GM23248 (cell line): ENCODE measurements around the gene PTOV1. TPM values are rescaled to one million over a fixed set of nuclear protein-coding genes. Genes with fewer than 3 reads are reported as not detected.

ENCODE experiments used
- DNase-seq: peaks from one replicate; pipeline ENCODE4 v3.0.0-alpha.2; 2015
- H2AFZ ChIP-seq: fragments of 200-600 bp; sonication (generic); 2 replicates; pipeline ENCODE4 v1.6.1; 2016; ENCODE audit warnings: antibody characterized with exemption
- H3F3A ChIP-seq: fragments of 200-600 bp; sonication (generic); 2 replicates; pipeline ENCODE4 v1.6.1; 2016; ENCODE audit warnings: mild to moderate bottlenecking, antibody characterized with exemption, mixed run types; ENCODE audit not compliant: insufficient read depth
- H3K27ac ChIP-seq: fragments of 200-600 bp; sonication (generic); 2 replicates; pipeline ENCODE4 v1.5.1; 2016; ENCODE audit warnings: mild to moderate bottlenecking
- H3K27me3 ChIP-seq: fragments of 200-600 bp; sonication (generic); replicated peaks from 2 replicates; pipeline ENCODE4 v1.6.1; 2016; ENCODE audit warnings: mild to moderate bottlenecking; ENCODE audit not compliant: insufficient read depth
- H3K36me3 ChIP-seq: fragments of 200-600 bp; sonication (generic); 2 replicates; pipeline ENCODE4 v1.6.1; 2016; ENCODE audit warnings: low read depth, mild to moderate bottlenecking
- H3K4me1 ChIP-seq: fragments of 200-600 bp; sonication (generic); 2 replicates; pipeline ENCODE4 v1.6.1; 2016; ENCODE audit warnings: mild to moderate bottlenecking; ENCODE audit not compliant: insufficient read depth
- H3K4me2 ChIP-seq: fragments of 200-600 bp; sonication (generic); one replicate; pipeline ENCODE4 v1.6.1; 2016; ENCODE audit warnings: mild to moderate bottlenecking; ENCODE audit not compliant: unreplicated experiment
- H3K4me3 ChIP-seq: fragments of 200-600 bp; sonication (generic); 2 replicates; pipeline ENCODE4 v1.5.1; 2016; ENCODE audit warnings: mild to moderate bottlenecking
- H3K79me2 ChIP-seq: fragments of 200-600 bp; sonication (generic); 2 replicates; pipeline ENCODE4 v1.6.1; 2016; ENCODE audit warnings: mild to moderate bottlenecking; ENCODE audit not compliant: insufficient read depth
- H3K9ac ChIP-seq: fragments of 200-600 bp; sonication (generic); 2 replicates; pipeline ENCODE4 v1.6.1; 2016; ENCODE audit warnings: mild to moderate bottlenecking
- H3K9me2 ChIP-seq: fragments of 200-600 bp; sonication (generic); 2 replicates; pipeline ENCODE4 v1.6.1; 2016; ENCODE audit warnings: mixed run types, mild to moderate bottlenecking, moderate library complexity; ENCODE audit not compliant: insufficient read depth
- H3K9me3 ChIP-seq: fragments of 200-600 bp; sonication (generic); one replicate; pipeline ENCODE4 v1.6.1; 2017; ENCODE audit warnings: low read depth
- H4K20me1 ChIP-seq: fragments of 200-600 bp; sonication (generic); 2 replicates; pipeline ENCODE4 v1.6.0; 2016; ENCODE audit not compliant: insufficient read depth
- EZH2 ChIP-seq: fragments of 200-600 bp; sonication (generic); IDR thresholded peaks from 2 replicates; pipeline ENCODE4 v1.6.1; 2018; ENCODE audit warnings: antibody characterized with exemption, mild to moderate bottlenecking; ENCODE audit not compliant: insufficient read depth, poor library complexity, severe bottlenecking
- EZH2phosphoT487 ChIP-seq: fragments of 200-600 bp; sonication (generic); IDR thresholded peaks from 2 replicates; pipeline ENCODE4 v1.6.1; 2018; ENCODE audit warnings: antibody characterized with exemption, moderate library complexity, mild to moderate bottlenecking, low read depth; ENCODE audit not compliant: insufficient read depth
- WGBS, 2 experiments: methylation state at CpG; one replicate each; pipeline ENCODE4 v1.1.6; 2015 to 2017; ENCODE audit warnings: low lambda C conversion rate in 2 of 2, low coverage in 1 of 2; ENCODE audit errors: missing lambda C conversion rate in 2 of 2; 5-methylcytosine and 5-hydroxymethylcytosine counted together
- in situ Hi-C: fragments of 300-500 bp; cut with MboI; formaldehyde crosslinking; loops from 2 replicates; pipeline ENCODE4 v1.15.0; 2020
- polyA plus RNA-seq: library from polyadenylated mRNA; unstranded; fragments of >200 nt; fragmentation: Nextera tagmentation; extraction: Ambion mirVana; gene quantifications from 2 replicates; pipeline ENCODE4 v1.2.1, GENCODE V29; 2016
- total RNA-seq: library from RNA; depleted of rRNA; stranded (reverse); fragments of >200 nt; shearing (Covaris generic); gene quantifications from 2 replicates; pipeline ENCODE4 v1.2.3, GENCODE V29; 2014

PTOV1 gene
- total and polyA plus RNA-seq, 2 experiments from 2014 or later: 88.0 to 88.9 TPM

DNA sequence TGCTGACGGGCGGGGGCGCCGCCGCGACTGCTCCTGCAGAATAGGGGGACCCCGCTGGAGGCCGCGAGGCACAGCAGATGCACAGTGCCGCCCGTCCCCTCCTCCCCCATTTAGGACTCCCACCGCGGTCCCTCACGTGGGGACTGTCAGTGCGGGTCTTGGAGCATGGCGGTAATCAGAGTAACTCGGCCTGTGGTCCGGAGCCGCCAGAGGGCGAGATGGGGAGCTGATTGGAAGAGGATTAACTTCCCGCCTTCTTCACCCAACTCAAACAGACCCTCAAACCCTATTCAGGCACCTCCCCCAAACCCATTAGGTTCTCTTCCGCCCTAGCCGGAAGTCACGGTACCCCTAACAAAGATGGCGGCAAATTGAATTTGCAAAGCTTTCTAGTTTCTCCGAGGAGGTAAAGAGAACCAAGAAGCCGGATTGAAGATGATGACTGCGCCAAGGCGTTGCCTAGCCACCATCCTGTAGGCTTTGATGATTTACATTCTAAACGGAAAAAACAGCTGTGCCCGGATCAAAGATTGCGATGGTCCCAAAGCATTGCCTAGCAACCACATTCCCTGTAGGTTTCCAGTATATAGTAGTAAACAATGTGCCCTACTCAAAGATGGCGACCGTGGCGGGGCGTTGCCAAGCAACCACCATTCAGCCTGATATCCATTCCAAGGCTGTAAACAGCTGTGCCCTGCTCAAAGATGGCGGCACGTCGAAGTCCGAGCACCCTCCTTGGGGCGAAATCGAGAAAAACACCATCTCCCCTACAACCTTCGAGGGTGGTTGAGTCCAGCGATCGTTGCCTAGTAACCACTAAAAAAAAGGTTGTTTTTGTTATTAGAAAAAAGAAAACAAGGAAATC, 37.7 kb upstream of the PTOV1 start, which contains the start of gene FUZ:
TSS of gene FUZ (minus strand) at position 296 of the 865 bp plus-strand sequence. CDS start at position 110, 186 bp downstream.
- TF ChIP-seq EZH2phosphoT487 (no peak), EZH2 (no peak)
- H3K27me3 ChIP-seq: no peaks in the 10 kb centered on the region
- H3K36me3 ChIP-seq: no peaks in the 10 kb centered on the region
- no peaks in the 10 kb centered on the region for H3K9me2 ChIP-seq
- WGBS, 2 experiments: 0 to 2% methylated on average over 45 of the region's 45 CpGs
- H3K79me2 ChIP-seq: peaks cover under 1% of the 10 kb centered on the region; the same call in 1 of the 2 replicates
- peaks cover 5% of the 10 kb centered on the region; the same call in 1 of the 2 replicates for H3F3A ChIP-seq
- H3K27ac ChIP-seq: peak within 1 kb of the TSS; percentile 83
- peak within 1 kb of the TSS; percentile 73 for H2AFZ ChIP-seq
- no peaks in the 10 kb centered on the region for H4K20me1 ChIP-seq
- H3K9ac ChIP-seq: peak within 1 kb of the TSS; percentile 84
- no peaks in the 10 kb centered on the region for H3K9me3 ChIP-seq
- peak within 1 kb of the TSS; percentile 84 for H3K4me2 ChIP-seq
- H3K4me1 ChIP-seq: peaks cover 14% of the 10 kb centered on the region
- peak within 1 kb of the TSS; percentile 76 for H3K4me3 ChIP-seq
- in situ Hi-C loops: no loop called here
- peak; percentile 99 for DNase-seq

DNA sequence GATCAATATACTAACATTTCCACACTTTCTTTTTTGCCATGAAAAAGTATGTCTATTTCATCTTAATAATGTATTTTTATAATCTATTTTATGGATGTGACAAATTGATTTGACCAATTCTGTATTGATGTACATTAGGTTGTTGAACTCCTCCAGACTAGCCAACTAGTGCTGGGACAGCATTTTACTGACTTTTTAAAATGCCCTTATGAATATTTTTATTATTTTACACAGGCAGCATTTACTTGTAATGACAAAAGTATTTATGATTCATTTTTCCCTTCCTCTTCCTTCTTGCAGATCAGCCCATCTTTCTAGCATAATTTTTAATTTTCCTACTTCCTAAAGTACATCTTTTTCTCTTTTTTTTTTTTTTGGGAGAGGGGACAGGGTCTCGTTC, 36.9 kb upstream of the PTOV1 start:
- H3K27me3 ChIP-seq: no peaks in the 10 kb centered on the region
- peaks cover 9% of the 10 kb centered on the region for H3K79me2 ChIP-seq
- H3K9me3 ChIP-seq: no peaks in the 10 kb centered on the region
- peaks cover 5% of the 10 kb centered on the region; the same call in 1 of the 2 replicates for H3F3A ChIP-seq
- peak overlapping the region; percentile 76 for H3K4me3 ChIP-seq
- no peak for TF ChIP-seq EZH2
- no peak for TF ChIP-seq EZH2phosphoT487
- WGBS, 2 experiments: 8 to 44% methylated on average over 1 of the region's 1 CpG
- no peaks in the 10 kb centered on the region for H4K20me1 ChIP-seq
- peak overlapping the region; percentile 83 for H3K27ac ChIP-seq
- no peaks in the 10 kb centered on the region for H3K9me2 ChIP-seq
- H3K4me1 ChIP-seq: peaks cover 14% of the 10 kb centered on the region
- H3K36me3 ChIP-seq: no peaks in the 10 kb centered on the region
- peak; percentile 55 for DNase-seq
- H3K9ac ChIP-seq: peak overlapping the region; percentile 84
- H3K4me2 ChIP-seq: peak overlapping the region; percentile 76
- in situ Hi-C loops: no loop called here
- peak overlapping the region; percentile 65 for H2AFZ ChIP-seq

DNA sequence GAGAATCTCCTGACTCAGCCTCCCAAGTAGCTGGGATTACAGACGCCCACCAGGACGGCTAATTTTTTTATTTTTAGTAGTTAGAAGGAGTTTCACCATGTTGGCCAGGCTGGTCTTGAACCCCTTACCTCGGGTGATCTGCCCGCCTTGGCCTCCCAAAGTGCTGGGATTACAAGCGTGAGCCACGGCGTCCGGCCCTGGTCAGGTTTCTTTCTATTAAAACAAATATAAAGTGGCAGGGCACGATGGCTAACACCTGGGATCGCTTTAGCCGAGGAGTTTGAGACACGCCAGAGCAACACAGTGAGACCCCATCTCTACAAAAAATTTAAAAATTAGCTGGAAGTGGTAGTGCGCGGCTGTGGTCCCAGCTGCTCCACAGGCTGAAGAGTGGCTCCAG, 34.4 kb upstream of the PTOV1 start:
- DNase-seq: no peak
- TF ChIP-seq EZH2: no peak
- TF ChIP-seq EZH2phosphoT487: no peak
- Histone ChIP-seq H3K27ac (peak overlapping the region; percentile 96), H4K20me1 (no peaks in the 10 kb centered on the region), H3K9me2 (no peaks in the 10 kb centered on the region), H3K36me3 (no peaks in the 10 kb centered on the region), H3K79me2 (peaks cover 34% of the 10 kb centered on the region), H2AFZ (peak overlapping the region; percentile 75), H3F3A (no peaks in the 10 kb centered on the region), H3K27me3 (no peaks in the 10 kb centered on the region), H3K4me1 (peaks cover 19% of the 10 kb centered on the region), H3K9ac (peak overlapping the region; percentile 95), H3K4me2 (peak overlapping the region; percentile 80), H3K9me3 (no peaks in the 10 kb centered on the region), H3K4me3 (peak overlapping the region; percentile 89)
- in situ Hi-C loops: no loop called here
- WGBS, 2 experiments: 67 to 72% methylated on average over 14 of the region's 14 CpGs

DNA sequence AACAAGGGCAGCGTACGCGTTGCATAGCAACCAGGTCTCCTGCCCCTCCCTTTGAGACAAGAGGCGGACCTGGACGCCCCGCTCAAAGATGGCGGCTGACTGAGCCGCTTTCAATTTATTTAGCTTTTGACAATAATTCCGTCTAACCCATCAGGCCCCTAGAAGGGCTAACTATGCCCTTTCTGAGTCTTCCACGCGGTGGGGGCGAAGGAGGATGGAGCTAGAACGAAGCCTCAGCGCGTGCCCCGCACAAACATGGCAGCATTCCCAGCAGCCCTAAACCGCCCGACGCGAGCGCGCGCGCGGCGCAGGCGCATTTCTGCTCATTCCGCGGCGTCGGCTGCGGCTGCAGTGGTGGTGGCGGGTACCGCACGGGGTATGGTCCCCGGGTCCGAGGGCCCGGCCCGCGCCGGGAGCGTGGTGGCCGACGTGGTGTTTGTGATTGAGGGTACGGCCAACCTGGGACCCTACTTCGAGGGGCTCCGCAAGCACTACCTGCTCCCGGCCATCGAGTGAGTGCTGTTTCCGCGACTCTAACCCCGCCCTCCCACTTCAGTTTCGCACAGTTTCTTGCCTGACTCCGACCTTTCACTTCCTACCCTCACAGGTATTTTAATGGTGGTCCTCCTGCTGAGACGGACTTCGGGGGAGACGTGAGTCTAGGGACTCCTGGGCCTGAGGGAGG, 32.9 kb upstream of the PTOV1 start, which contains the start of gene MED25:
TSS of gene MED25 (plus strand) at position 326 of the 685 bp plus-strand sequence. CDS start at position 379, 53 bp downstream.
- H2AFZ ChIP-seq: peak within 1 kb of the TSS; percentile 75
- peak within 1 kb of the TSS; percentile 95 for H3K9ac ChIP-seq
- H3K27me3 ChIP-seq: no peaks in the 10 kb centered on the region
- WGBS, 2 experiments: 1% methylated on average over 57 of the region's 57 CpGs
- no peak for TF ChIP-seq EZH2phosphoT487
- no peak for TF ChIP-seq EZH2
- in situ Hi-C loops: no loop called here
- H3K9me2 ChIP-seq: no peaks in the 10 kb centered on the region
- no peaks in the 10 kb centered on the region for H4K20me1 ChIP-seq
- peak within 1 kb of the TSS; percentile 89 for H3K4me3 ChIP-seq
- H3K27ac ChIP-seq: peak within 1 kb of the TSS; percentile 96
- no peaks in the 10 kb centered on the region for H3K9me3 ChIP-seq
- peak within 1 kb of the TSS; percentile 80 for H3K4me2 ChIP-seq
- no peaks in the 10 kb centered on the region for H3K36me3 ChIP-seq
- peaks cover 14% of the 10 kb centered on the region for H3K4me1 ChIP-seq
- peak; percentile 94 for DNase-seq
- no peaks in the 10 kb centered on the region for H3F3A ChIP-seq
- H3K79me2 ChIP-seq: peaks cover 44% of the 10 kb centered on the region
